NCI-H128 (cell line): ENCODE measurements around the gene CRYBG2.

Source experiments
- DNase-seq: peaks from one replicate; lab custom pipeline; 2025; ENCODE audit not compliant: unreplicated experiment; lab: John Stamatoyannopoulos, UW

The CRYBG2 gene

DNA sequence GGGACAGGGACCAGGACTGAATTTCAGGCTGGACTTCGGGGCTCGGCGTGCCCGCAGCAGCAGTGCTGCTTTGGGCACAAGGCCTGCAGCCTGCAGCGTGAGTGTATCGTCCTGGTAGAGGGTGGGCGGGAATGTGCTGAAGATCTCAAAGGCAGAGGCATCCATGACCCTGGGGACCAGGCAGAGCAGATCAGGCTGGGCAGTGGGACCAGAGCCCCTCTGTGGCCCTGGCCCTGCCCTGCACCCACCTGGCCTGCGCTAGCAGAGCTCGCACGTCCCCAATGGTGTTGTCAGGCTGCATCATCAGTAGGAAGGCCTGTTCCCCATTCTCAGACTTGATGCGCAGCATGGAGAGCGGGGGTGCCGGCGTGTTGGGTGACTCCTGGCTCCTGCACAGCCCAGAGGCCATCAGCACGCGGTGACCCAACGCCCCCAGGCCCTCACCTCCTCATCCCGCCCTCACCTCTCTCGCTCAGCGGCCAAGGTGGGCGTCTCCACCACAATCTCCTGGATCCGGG is 71.5 kb downstream of the CRYBG2 start:
- DNase-seq = no peak

DNA sequence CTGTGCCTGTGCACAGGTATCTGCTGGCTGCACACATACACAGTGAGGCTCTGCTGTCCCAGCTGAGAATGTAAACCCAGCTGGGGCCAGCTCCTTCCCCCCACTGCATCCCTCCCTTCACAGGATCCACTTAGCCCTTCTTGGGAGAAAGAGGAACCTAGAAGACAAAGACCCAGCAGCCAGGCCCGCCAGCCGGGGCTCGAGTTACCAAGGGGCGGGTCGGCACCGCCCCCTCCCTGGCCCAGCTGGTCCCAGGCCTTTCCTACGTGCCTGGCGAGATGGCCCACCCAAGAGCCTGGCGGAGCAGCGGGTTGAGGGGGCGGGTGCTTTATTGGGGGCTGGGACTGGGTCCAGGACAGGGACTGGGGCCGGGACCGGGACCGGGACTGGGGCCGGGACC is 72.0 kb downstream of the CRYBG2 start:
- DNase-seq = no peak

DNA sequence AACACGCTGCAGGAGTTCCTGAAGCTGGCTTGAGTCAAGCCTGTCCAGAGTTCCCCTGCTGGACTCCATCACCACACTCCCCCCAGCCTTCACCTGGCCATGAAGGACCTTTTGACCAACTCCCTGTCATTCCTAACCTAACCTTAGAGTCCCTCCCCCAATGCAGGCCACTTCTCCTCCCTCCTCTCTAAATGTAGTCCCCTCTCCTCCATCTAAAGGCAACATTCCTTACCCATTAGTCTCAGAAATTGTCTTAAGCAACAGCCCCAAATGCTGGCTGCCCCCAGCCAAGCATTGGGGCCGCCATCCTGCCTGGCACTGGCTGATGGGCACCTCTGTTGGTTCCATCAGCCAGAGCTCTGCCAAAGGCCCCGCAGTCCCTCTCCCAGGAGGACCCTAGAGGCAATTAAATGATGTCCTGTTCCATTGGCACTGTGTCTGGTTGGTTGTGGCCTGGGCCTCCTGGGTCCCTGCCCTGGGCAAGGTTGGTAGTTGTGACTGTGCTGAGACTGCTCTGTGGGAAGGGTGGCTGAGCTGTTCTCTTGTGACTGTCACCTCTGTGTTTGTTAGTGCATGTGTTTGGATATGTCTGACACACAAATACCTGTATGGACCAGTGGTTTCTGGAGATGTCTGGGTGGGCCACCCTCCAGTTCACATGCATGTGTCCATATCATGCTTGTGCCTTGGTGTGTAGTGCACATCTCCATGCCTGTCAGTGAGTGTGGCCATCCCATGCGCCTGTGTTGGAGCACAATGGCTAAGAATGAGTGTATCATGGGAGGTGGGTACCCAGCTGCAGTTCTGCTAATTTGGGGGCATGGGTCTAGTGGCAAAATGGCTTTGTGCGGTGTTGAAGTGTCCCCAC is 72.6 kb downstream of the CRYBG2 start:
- DNase-seq = no peak

DNA sequence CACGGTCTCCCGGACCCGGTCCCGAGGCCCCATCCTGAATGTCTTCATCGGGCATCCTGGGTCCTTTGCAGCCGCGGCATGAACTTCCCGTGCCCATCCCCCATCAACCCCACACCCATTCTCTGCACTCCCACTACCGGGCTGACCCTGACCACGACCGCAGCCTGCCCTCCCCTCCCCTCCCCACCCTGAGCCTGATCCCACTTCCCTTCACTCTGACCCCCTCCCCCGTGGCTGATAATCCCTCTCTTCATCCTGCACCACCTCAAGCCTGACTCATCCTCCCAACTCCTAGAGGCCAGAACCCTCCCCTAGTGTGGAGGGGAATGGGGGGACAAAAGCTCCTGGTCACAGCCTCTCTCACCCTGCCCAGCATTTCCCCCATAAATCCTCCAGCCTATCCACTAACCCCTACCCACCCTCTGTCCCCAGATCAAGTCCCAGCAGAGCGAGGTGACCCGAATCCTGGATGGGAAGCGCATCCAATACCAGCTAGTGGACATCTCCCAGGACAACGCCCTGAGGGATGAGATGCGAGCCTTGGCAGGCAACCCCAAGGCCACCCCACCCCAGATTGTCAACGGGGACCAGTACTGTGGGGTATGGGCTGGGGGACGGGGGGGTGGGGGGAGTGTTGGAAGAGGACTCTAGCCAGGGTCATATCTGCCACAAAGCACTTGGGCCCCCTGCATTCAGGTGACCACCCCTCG is 73.4 kb downstream of the CRYBG2 start:
- no peak for DNase-seq

DNA sequence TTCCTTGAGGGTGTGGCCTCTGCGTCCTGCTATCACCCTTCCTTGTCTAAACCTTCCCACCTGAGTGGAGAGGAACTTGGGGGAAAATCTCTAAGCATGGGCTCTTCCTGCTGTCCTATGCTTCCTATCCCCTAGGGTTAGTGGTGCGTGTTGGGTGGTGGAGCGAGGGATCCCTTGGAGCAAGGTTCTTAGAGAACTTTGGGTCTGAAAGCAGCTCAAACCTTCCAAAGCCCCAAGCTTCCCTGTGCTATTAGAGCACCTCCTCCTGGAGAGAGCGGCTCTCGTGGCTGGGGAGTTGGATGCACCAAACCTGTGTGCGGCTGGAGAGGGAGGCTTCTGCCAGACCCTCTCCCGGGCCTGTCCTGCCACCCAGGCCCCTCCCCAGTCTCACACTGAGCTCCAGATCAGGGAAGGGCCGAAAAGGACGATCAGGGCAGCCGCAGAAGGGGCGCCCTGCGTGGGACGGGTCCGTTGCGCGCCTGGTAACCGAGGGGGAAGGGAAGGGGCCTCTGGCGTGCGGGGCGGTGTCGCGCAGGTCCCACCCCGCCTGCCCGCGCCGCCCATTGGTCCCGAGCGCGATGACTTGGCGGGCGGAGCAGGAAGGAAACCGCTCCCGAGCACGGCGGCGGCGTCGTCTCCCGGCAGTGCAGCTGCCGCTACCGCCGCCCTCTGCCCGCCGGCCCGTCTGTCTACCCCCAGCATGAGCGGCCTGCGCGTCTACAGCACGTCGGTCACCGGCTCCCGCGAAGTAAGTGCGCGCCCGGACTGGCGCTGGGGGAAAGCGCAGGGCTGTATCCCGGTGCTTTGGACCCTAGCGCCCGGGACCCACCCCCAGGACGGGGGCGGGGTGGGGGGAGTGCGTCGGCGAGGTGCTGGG is 74.2 kb downstream of the CRYBG2 start, which contains the start of gene SH3BGRL3:
Gene SH3BGRL3 (plus strand): TSS at position 631 of the 877 bp plus-strand sequence. CDS start 70 bp downstream, at position 701.
- DNase-seq = peak; percentile 65

DNA sequence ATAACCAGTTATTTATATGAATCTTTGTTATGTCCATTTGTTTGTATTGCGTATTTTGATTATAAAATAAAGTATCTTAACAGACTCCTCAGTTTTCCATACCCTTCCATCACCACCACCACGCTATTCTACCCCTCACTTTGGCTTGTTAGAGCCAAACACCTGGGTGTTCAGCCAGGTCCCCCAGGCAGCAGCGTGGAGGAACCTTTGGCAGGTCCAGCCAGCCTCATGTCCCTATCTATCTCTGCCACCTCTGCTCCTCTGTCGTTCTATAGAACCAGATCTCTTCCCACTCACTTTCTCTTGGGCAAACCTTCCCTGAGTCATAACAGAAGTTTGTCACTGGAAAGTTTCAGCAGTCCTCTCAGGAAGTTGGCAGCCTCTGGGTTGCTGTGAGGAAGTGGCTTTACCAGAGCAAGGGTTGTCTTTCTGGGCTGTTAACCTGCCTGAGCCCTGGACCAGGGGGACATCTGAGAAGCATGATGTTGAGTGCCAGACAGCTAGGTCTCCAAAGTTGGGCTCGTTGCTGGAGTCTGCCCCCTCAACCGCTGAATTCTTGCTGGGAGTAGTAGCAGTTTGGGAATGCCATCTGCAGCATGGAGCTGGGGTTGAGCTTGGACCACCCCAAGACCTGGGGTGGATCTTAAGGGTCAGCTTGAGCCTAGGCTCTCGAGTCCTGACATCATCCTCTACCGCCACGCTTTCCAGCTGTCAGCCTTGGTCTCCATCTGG is 75.0 kb downstream of the CRYBG2 start:
- no peak for DNase-seq

DNA sequence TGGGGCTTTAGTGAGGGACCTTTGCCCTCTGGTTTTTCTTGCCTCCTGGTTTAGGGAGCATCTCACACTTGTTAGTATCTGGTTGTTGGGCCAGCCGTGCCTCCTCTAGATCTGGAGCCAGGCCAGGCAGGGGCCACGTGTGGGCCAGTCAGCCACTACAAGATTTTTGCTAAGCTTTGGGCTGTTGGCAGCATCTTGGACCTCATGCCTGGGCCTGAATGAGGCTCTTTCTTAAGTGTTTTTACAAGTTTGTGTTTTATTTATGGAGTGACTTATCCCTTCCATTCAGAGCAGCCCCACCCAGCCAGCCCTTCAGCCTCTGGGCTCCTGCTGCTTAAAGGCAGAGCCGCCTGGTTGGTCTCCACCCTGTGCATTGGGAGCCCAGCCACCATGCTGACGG is 75.6 kb downstream of the CRYBG2 start:
- DNase-seq = no peak

DNA sequence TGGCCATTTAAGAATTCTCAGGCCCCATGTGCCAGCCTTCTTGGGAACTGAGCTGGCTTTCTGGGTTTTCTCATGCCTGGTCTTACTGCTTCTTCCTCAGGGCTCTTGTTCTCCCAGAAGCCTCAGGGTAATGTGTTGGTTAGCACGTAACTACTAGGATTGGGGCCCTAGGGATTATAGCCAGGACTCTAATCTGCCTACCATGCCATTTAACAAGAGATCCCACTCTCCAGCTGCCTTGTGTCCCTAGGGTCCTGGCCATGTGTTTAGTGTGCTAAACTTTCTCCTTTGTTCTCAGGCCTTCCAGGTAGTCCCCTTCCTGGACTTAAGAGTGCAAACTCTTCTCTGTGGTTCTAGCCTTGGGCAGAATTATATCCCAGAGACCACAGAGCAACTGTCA is 76.2 kb downstream of the CRYBG2 start:
- DNase-seq = no peak

DNA sequence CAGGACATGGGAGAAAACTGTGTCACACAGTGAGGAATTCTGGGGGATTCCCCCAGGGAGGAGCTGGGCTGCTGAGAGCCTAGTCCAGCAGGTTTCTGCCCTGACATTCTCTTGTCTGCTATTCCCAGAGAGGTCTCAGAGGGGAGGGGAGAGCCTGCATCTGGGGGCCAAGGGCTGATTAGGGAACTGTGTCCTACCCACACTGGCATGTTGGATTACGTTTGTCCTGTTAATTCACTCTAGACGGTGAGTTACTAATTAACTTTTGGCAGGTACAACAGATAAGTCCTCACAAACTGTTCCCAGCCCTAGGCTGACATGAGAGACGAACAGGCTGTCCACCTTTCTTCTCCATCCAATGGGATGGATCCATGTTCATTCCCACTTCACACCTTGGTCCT is 76.7 kb downstream of the CRYBG2 start:
- DNase-seq = no peak

DNA sequence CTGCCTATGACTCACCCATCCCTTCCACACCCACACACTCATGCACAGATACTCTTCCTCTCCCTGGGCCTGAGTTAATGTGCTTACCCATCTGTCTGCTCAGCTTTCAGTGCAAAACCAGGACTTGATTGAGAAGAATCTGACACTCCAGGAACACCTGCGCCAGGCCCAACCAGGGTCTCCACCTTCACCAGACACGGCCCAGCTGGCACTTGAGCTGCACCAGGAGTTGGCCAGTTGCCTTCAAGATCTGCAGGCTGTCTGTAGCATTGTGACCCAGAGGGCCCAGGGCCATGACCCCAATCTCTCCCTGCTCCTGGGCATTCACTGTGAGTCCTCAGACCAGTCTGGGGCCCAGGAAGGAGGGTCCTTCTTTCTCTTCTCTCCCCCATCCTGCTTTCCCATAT is 77.5 kb downstream of the CRYBG2 start:
- no peak for DNase-seq

DNA sequence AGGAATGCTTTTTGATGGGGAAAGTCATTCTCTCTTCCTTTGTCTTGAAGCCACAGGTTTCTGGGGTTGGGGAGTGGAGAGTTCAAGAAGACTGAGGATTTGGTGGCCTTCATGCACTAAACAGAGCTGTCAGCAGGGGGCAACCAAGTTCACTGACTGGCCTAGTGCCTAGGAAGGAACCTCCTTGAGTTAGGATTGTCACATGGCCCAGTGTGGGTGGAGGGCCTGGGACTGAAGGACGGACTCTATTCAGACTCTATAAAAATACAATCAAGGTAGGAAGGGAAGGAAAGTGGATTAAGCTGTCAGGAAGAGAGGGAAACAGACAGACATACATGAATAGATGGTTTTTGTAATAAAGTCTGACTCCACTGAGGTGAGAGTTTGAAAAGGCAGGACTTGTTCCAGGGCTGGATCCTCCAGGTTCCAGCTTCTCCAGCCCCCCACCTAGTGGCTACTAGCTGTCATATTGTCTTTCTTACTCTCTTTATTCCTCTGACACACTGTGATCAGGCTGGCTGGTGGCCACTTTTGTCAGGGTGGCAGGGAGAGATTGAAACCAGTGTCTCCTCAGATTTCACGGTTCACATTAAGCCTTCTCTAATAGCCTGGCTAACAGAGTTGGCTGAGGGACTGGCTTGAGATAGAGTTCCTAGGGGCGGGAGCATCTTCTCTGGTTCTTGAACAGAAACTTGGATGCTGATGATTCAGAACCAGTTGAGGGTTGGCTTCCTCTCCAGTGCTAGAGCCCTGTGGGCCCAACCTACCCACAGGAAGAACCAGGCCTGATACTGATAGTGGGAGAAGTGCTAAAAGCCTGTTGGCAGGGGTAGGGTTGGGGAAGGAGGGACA is 78.1 kb downstream of the CRYBG2 start:
- DNase-seq = peak; percentile 50

DNA sequence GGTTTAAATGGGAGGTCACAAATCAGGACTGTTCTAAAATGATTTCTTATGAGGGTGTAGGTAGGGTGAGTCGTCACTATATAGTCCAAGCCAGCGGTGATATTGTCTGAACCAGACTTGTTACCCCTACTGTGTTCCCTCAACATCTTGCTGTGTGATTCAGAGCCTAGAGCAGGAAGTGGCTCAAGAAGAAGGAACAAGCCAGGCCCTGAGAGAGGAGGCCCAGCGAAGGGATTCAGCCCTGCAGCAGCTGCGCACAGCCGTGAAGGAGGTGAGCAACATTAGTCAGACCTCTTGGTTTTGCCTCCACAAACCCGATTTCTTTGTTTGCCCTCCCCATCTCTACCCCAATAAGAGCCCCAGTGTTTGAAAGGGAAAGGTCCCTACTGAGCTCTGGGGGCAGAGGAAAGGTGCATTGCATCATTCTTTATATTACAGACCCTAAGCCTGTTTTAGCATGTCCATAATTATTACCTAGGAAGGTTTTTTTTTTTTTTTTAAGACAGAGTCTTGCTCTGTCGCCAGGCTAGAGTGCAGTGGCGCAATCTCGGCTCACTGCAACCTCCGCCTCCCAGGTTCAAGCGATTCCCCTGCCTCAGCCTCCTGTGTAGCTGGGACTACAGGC is 79.0 kb downstream of the CRYBG2 start:
- no peak for DNase-seq
